OCI-LY7 (cell line): ENCODE data around the gene GLT8D2. TPM values are rescaled to one million over a fixed set of nuclear protein-coding genes. Genes with fewer than 3 reads are reported as not detected.

Experiments used
- BruUV-seq: library from RNA; stranded (reverse); fragments of 400-500 nt; replicated peaks from 2 replicates; lab custom pipeline; 2021; lab: Mats Ljungman, UMichigan
- CTCF ChIA-PET: fragments of 300-600 bp; sonication (Branson Sonifier 250); formaldehyde crosslinking; loops from one replicate; lab custom pipeline; 2022; ENCODE audit warnings: antibody characterized with exemption; ENCODE audit not compliant: unreplicated experiment; lab: Charles Lee
- POLR2A ChIA-PET: fragments of 300-600 bp; sonication (Branson Sonifier 250); formaldehyde crosslinking; loops from one replicate; lab custom pipeline; 2022; ENCODE audit warnings: antibody characterized with exemption; lab: Charles Lee
- DNase-seq: peaks from one replicate; pipeline ENCODE4 v3.0.0-alpha.2; 2015; ENCODE audit warnings: low spot score
- H2AFZ ChIP-seq: fragments of 200-600 bp; sonication (generic), shearing (Covaris generic); 2 replicates; pipeline ENCODE4 v1.6.1; 2014; ENCODE audit warnings: mild to moderate bottlenecking, antibody characterized with exemption, low read length, moderate library complexity
- H3K27ac ChIP-seq: fragments of 200-600 bp; sonication (generic); 2 replicates; pipeline ENCODE4 v1.5.1; 2014; ENCODE audit warnings: mixed run types, low read depth, mild to moderate bottlenecking, moderate library complexity, low read length, inconsistent platforms; ENCODE audit not compliant: poor library complexity, severe bottlenecking
- H3K36me3 ChIP-seq: fragments of 200-600 bp; sonication (generic); 2 replicates; pipeline ENCODE4 v1.6.1; 2014; ENCODE audit warnings: mild to moderate bottlenecking, antibody characterized with exemption, low read length, moderate library complexity, mixed read lengths; ENCODE audit not compliant: insufficient read depth
- H3K4me1 ChIP-seq: fragments of 200-600 bp; sonication (generic); 2 replicates; pipeline ENCODE4 v1.5.1; 2014; ENCODE audit warnings: mild to moderate bottlenecking, low read length; ENCODE audit not compliant: insufficient read depth, poor library complexity, severe bottlenecking
- H3K4me2 ChIP-seq: fragments of 200-600 bp; sonication (generic); 2 replicates; pipeline ENCODE4 v1.6.1; 2014; ENCODE audit warnings: mild to moderate bottlenecking, low read length
- H3K4me3 ChIP-seq: fragments of 200-600 bp; sonication (generic); 2 replicates; pipeline ENCODE4 v1.5.1; 2014; ENCODE audit warnings: mild to moderate bottlenecking, low read depth, low read length; ENCODE audit not compliant: poor library complexity, severe bottlenecking
- H3K79me2 ChIP-seq: fragments of 200-600 bp; sonication (generic); 2 replicates; pipeline ENCODE4 v1.6.1; 2016; ENCODE audit warnings: low read depth, mild to moderate bottlenecking, low read length, moderate library complexity, mixed read lengths; ENCODE audit not compliant: insufficient read depth
- H3K9me2 ChIP-seq: fragments of 200-600 bp; sonication (generic); 2 replicates; pipeline ENCODE4 v1.6.1; 2016; ENCODE audit warnings: mild to moderate bottlenecking, low read length, mixed read lengths; ENCODE audit not compliant: insufficient read depth
- H3K9me3 ChIP-seq: fragments of 200-600 bp; sonication (generic); 2 replicates; pipeline ENCODE4 v1.6.1; 2014; ENCODE audit warnings: mild to moderate bottlenecking, mixed run types, low read length, mixed read lengths
- H4K20me1 ChIP-seq: fragments of 200-600 bp; sonication (generic); 2 replicates; pipeline ENCODE4 v1.6.1; 2014; ENCODE audit warnings: mild to moderate bottlenecking, antibody characterized with exemption, low read length, moderate library complexity, mixed read lengths; ENCODE audit not compliant: insufficient read depth
- CTCF ChIP-seq: fragments of 200-600 bp; sonication (generic); conservative IDR thresholded peaks from 2 replicates; pipeline ENCODE4 v1.5.1; 2014; ENCODE audit warnings: mild to moderate bottlenecking, antibody characterized with exemption, low read length, moderate library complexity, mixed read lengths
- EZH2phosphoT487 ChIP-seq: fragments of 200-600 bp; sonication (generic); IDR thresholded peaks from 2 replicates; pipeline ENCODE4 v1.6.1; 2018; ENCODE audit warnings: low read depth, borderline replicate concordance, mild to moderate bottlenecking, mixed run types, antibody characterized with exemption, low read length, moderate library complexity, mixed read lengths
- intact Hi-C: fragments of 100-400 bp; cut with micrococcal nuclease; formaldehyde crosslinking; loops from one replicate; pipeline ENCODE4 v1.10.0; 2022; ENCODE audit not compliant: unreplicated experiment
- total RNA-seq, 2 experiments: library from RNA; depleted of rRNA in 1 of 2; stranded (reverse); fragments of >200 nt in 1 of 2; shearing (Covaris generic) in 1 of 2; gene quantifications; 2 replicates each; pipeline ENCODE4 v1.2.3, GENCODE V29; 2014 to 2022

The GLT8D2 gene
- total RNA-seq, 2 experiments from 2014 or later = not detected

- no peak overlapping the region for H3K4me3 ChIP-seq
- H4K20me1 ChIP-seq = no peaks in the 10 kb centered on the region
- POLR2A ChIA-PET = no interaction called here
- DNase-seq = no peak
- CTCF ChIA-PET = no interaction called here
- intact Hi-C loops = no loop called here
- H3K36me3 ChIP-seq = peaks cover 63% of the 10 kb centered on the region
- no peaks in the 10 kb centered on the region for H3K9me2 ChIP-seq
- H3K27ac ChIP-seq = no peak overlapping the region
- H3K4me2 ChIP-seq = no peak overlapping the region
- no peaks in the 10 kb centered on the region for H3K79me2 ChIP-seq
- TF ChIP-seq EZH2phosphoT487 (no peak), CTCF (no peak)
- no peak overlapping the region for H2AFZ ChIP-seq
- BruUV-seq = no TSS peak
- no peaks in the 10 kb centered on the region for H3K9me3 ChIP-seq
- no peaks in the 10 kb centered on the region for H3K4me1 ChIP-seq
Measured at GRCh38 chr12:104094284-104094683, 44.3 kb upstream of the GLT8D2 start.

DNA sequence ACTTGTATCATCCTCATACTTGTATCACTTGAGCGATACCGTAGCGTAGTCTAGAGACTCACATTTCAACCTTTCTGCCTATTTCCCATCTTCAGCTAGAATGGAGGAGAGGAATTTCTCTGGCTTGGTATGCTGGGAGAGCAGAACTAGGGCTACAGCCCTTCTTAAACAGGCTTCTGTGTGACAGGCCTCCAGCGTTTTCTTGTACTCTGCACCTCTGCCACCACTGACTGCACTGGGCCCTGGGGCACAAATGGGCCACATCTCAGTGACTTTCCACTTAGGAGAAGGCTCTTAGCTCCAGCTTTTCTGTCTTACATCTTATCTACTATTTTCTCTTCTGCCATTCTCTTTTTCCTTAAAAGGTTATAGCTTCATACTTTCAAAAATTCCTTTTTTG lies 41.1 kb upstream of the GLT8D2 start:
- DNase-seq = no peak
- ChIA-PET POLR2A (interaction anchor here (0.6 to 1.4 kb wide), 3 partner anchors 9 to 569 kb away, joined by 3 to 4 read pairs (median 3); no protein-coding TSS in a partner anchor), CTCF (no interaction called here)
- intact Hi-C loops = no loop called here
- Histone ChIP-seq H3K79me2 (no peaks in the 10 kb centered on the region), H3K4me3 (no peak overlapping the region), H3K36me3 (peaks cover 54% of the 10 kb centered on the region), H2AFZ (no peak overlapping the region), H3K9me3 (no peaks in the 10 kb centered on the region), H3K9me2 (no peaks in the 10 kb centered on the region), H3K27ac (no peak overlapping the region), H3K4me2 (no peak overlapping the region), H3K4me1 (no peaks in the 10 kb centered on the region), H4K20me1 (no peaks in the 10 kb centered on the region)
- TF ChIP-seq EZH2phosphoT487 (no peak), CTCF (no peak)
- BruUV-seq = no TSS peak

DNA sequence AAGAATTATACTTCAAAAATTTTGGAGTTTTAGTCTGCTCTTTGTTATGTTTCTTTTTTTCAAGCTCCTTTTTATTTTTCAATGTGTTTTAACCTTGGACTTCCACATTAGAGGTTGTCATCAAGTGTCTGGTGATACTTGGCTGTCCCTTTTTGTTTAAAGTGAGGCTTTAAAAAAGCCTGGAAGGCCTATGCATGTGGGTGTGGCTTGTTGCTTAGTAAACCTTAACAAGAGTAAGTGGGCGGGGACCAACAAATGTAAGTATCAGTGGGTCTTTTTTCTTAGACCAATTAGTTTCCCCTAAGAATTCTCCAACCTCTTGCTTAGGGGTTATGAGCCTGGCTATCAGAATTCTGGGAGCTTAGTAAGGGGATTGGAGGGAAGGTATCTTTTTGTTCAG lies 40.7 kb upstream of the GLT8D2 start:
- ChIA-PET POLR2A (interaction anchor here (0.6 to 1.4 kb wide), 2 partner anchors 10 to 569 kb away, joined by 3 to 4 read pairs; no protein-coding TSS in a partner anchor), CTCF (no interaction called here)
- BruUV-seq = no TSS peak

More for the DNA sequence above, 40.7 kb upstream of the GLT8D2 start:
- Histone ChIP-seq H3K4me1 (no peaks in the 10 kb centered on the region), H2AFZ (no peak overlapping the region), H4K20me1 (no peaks in the 10 kb centered on the region), H3K4me3 (no peak overlapping the region), H3K79me2 (no peaks in the 10 kb centered on the region), H3K4me2 (no peak overlapping the region), H3K36me3 (peaks cover 56% of the 10 kb centered on the region), H3K27ac (no peak overlapping the region), H3K9me2 (no peaks in the 10 kb centered on the region), H3K9me3 (no peaks in the 10 kb centered on the region)
- no peak for DNase-seq
- TF ChIP-seq CTCF = no peak
- TF ChIP-seq EZH2phosphoT487 = no peak
- intact Hi-C loops = no loop called here
